ENCODE measurements around the gene EIF5AL1. TPM values are rescaled to one million over a fixed set of nuclear protein-coding genes. Genes with fewer than 3 reads are reported as not detected.
"Not testable (repeated sequence)": the region's sequence is repeated elsewhere in the genome, so short reads cannot be mapped to it uniquely, and the experiment has no call there.

Gene EIF5AL1
- 3.7 TPM for polyA plus RNA-seq (2013, experiment 1 of 2; ENCODE audit: insufficient read length)
- 3.2 TPM for polyA plus RNA-seq (2013, experiment 2 of 2; ENCODE audit: insufficient read length)

- not testable (repeated sequence) for DNase-seq
These were observed at the start of gene EIF5AL1 for GRCh38 chr10:79511891-79512583. TSS of gene EIF5AL1 (plus strand) at chr10:79512533. CDS start at chr10:79512650, 117 bp downstream.

- DNase-seq: no peak
These were observed 48.5 kb upstream of the EIF5AL1 start for GRCh38 chr10:79463578-79464496.

- DNase-seq: no peak
These were observed 47.0 kb upstream of the EIF5AL1 start for GRCh38 chr10:79465341-79465740.

- DNase-seq: no peak
These were observed 44.2 kb upstream of the EIF5AL1 start for GRCh38 chr10:79468015-79468560.

- no peak for DNase-seq
These were observed 43.3 kb upstream of the EIF5AL1 start for GRCh38 chr10:79468841-79469585.

GRCh38 chr10:79470096-79470495, 42.2 kb upstream of the EIF5AL1 start:
- DNase-seq: no peak

- no peak for DNase-seq
These were observed 40.6 kb upstream of the EIF5AL1 start for GRCh38 chr10:79471776-79472175.

GRCh38 chr10:79472449-79472848, 39.9 kb upstream of the EIF5AL1 start:
- DNase-seq: no peak

GRCh38 chr10:79472951-79473350, 39.4 kb upstream of the EIF5AL1 start:
- no peak for DNase-seq

- no peak for DNase-seq
These were observed 38.7 kb upstream of the EIF5AL1 start for GRCh38 chr10:79473496-79474095.

- no peak for DNase-seq
These were observed 37.1 kb upstream of the EIF5AL1 start for GRCh38 chr10:79475119-79475653.

- no peak for DNase-seq
These were observed 36.5 kb upstream of the EIF5AL1 start for GRCh38 chr10:79475877-79476276.

GRCh38 chr10:79476645-79477044, 35.7 kb upstream of the EIF5AL1 start:
- no peak for DNase-seq

- DNase-seq: no peak
These were observed 34.9 kb upstream of the EIF5AL1 start for GRCh38 chr10:79477456-79477855.

- DNase-seq: no peak
These were observed 32.9 kb upstream of the EIF5AL1 start for GRCh38 chr10:79479283-79479909.

GRCh38 chr10:79482304-79482703, 30.0 kb upstream of the EIF5AL1 start:
- peak; percentile 54 for DNase-seq

GRCh38 chr10:79482741-79483140, 29.6 kb upstream of the EIF5AL1 start:
- no peak for DNase-seq

- no peak for DNase-seq
These were observed 29.0 kb upstream of the EIF5AL1 start for GRCh38 chr10:79483299-79483698.

- DNase-seq: peak; percentile 92
These were observed 28.4 kb upstream of the EIF5AL1 start for GRCh38 chr10:79483948-79484347.

- no peak for DNase-seq
These were observed 27.9 kb upstream of the EIF5AL1 start for GRCh38 chr10:79484476-79484875.
